Loucy (cell line): ENCODE data around the gene MOSMO.

Source experiments
- H2AFZ ChIP-seq: fragments of 200-600 bp; sonication (generic); 2 replicates; pipeline ENCODE4 v1.6.0; 2016; ENCODE audit warnings: antibody characterized with exemption, mild to moderate bottlenecking, low read length, moderate library complexity
- H3F3A ChIP-seq: fragments of 200-600 bp; 2 replicates; pipeline ENCODE4 v1.6.0; 2016; ENCODE audit warnings: antibody characterized with exemption, low read depth, mild to moderate bottlenecking
- H3K27me3 ChIP-seq: fragments of 200-600 bp; sonication (generic); 2 replicates; pipeline ENCODE4 v1.6.1; 2014; ENCODE audit warnings: low read length, mild to moderate bottlenecking; ENCODE audit not compliant: insufficient read depth, poor library complexity, severe bottlenecking
- H3K36me3 ChIP-seq: fragments of 200-600 bp; sonication (generic); 2 replicates; pipeline ENCODE4 v1.6.1; 2016; ENCODE audit warnings: low read length; ENCODE audit not compliant: insufficient read depth
- H3K4me1 ChIP-seq: fragments of 200-600 bp; sonication (generic); 2 replicates; pipeline ENCODE4 v1.5.1; 2014; ENCODE audit warnings: low read length, mild to moderate bottlenecking; ENCODE audit not compliant: insufficient read depth, poor library complexity, severe bottlenecking
- H3K4me2 ChIP-seq: fragments of 200-600 bp; sonication (generic); 2 replicates; pipeline ENCODE4 v1.6.0; 2014; ENCODE audit warnings: antibody characterized with exemption, low read length, low read depth, mild to moderate bottlenecking; ENCODE audit not compliant: poor library complexity, severe bottlenecking
- H3K4me3 ChIP-seq: fragments of 200-600 bp; sonication (generic); 2 replicates; pipeline ENCODE4 v1.5.1; 2014; ENCODE audit warnings: low read length, mild to moderate bottlenecking, mixed read lengths; ENCODE audit not compliant: poor library complexity, severe bottlenecking
- H3K79me2 ChIP-seq: fragments of 200-600 bp; sonication (generic); 2 replicates; pipeline ENCODE4 v1.6.1; 2014; ENCODE audit warnings: low read length; ENCODE audit not compliant: insufficient read depth
- H3K9ac ChIP-seq: fragments of 200-600 bp; sonication (generic); 2 replicates; pipeline ENCODE4 v1.6.0; 2014; ENCODE audit warnings: mild to moderate bottlenecking, low read depth, low read length, moderate library complexity; ENCODE audit not compliant: poor library complexity, severe bottlenecking
- H3K9me2 ChIP-seq: fragments of 200-600 bp; sonication (generic); replicated peaks from 2 replicates; pipeline ENCODE4 v1.6.1; 2016; ENCODE audit warnings: low read depth, low read length, mixed read lengths
- H3K9me3 ChIP-seq: fragments of 200-600 bp; sonication (generic); 2 replicates; pipeline ENCODE4 v1.6.1; 2014; ENCODE audit warnings: mild to moderate bottlenecking, antibody characterized with exemption, low read length, low read depth; ENCODE audit not compliant: insufficient read depth
- H4K20me1 ChIP-seq: fragments of 200-600 bp; sonication (generic); 2 replicates; pipeline ENCODE4 v1.6.0; 2014; ENCODE audit warnings: antibody characterized with exemption, low read length, mild to moderate bottlenecking; ENCODE audit not compliant: insufficient read depth, poor library complexity, severe bottlenecking
- EZH2phosphoT487 ChIP-seq: fragments of 200-600 bp; IDR thresholded peaks from 2 replicates; pipeline ENCODE4 v1.6.1; 2018; ENCODE audit warnings: antibody characterized with exemption, mild to moderate bottlenecking, moderate library complexity, borderline replicate concordance
- TF ChIP-seq, protein P1 (sequence below): fragments of 200-600 bp; sonication (generic); conservative IDR thresholded peaks from 2 replicates; pipeline ENCODE4 v1.5.1; 2014; ENCODE audit warnings: mild to moderate bottlenecking, antibody characterized with exemption, low read length

The MOSMO gene

GRCh38 chr16:21989133-21989532 is 18.8 kb upstream of the MOSMO start:
- Histone ChIP-seq H4K20me1 (no peaks in the 10 kb centered on the region), H3K79me2 (no peaks in the 10 kb centered on the region), H3K36me3 (peaks cover 9% of the 10 kb centered on the region; the same call in 1 of the 2 replicates), H3F3A (no peaks in the 10 kb centered on the region), H3K9ac (no peak overlapping the region), H3K9me3 (no peaks in the 10 kb centered on the region), H3K4me1 (no peaks in the 10 kb centered on the region), H3K9me2 (no peaks in the 10 kb centered on the region), H3K4me2 (no peak overlapping the region), H2AFZ (no peak overlapping the region), H3K4me3 (no peak overlapping the region), H3K27me3 (no peaks in the 10 kb centered on the region)
- TF ChIP-seq, protein P1, sequence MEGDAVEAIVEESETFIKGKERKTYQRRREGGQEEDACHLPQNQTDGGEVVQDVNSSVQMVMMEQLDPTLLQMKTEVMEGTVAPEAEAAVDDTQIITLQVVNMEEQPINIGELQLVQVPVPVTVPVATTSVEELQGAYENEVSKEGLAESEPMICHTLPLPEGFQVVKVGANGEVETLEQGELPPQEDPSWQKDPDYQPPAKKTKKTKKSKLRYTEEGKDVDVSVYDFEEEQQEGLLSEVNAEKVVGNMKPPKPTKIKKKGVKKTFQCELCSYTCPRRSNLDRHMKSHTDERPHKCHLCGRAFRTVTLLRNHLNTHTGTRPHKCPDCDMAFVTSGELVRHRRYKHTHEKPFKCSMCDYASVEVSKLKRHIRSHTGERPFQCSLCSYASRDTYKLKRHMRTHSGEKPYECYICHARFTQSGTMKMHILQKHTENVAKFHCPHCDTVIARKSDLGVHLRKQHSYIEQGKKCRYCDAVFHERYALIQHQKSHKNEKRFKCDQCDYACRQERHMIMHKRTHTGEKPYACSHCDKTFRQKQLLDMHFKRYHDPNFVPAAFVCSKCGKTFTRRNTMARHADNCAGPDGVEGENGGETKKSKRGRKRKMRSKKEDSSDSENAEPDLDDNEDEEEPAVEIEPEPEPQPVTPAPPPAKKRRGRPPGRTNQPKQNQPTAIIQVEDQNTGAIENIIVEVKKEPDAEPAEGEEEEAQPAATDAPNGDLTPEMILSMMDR = no peak
- TF ChIP-seq EZH2phosphoT487 = no peak

- H3K4me1 ChIP-seq = no peaks in the 10 kb centered on the region
- TF ChIP-seq, protein P1 = no peak
- TF ChIP-seq EZH2phosphoT487 = no peak
- H3K9me3 ChIP-seq = no peaks in the 10 kb centered on the region
- peaks cover 3% of the 10 kb centered on the region; the same call in 1 of the 2 replicates for H3K36me3 ChIP-seq
- H3F3A ChIP-seq = no peaks in the 10 kb centered on the region
- H4K20me1 ChIP-seq = no peaks in the 10 kb centered on the region
- H3K4me2 ChIP-seq = no peak overlapping the region
- no peak overlapping the region for H3K9ac ChIP-seq
- H3K4me3 ChIP-seq = no peak overlapping the region
- no peak overlapping the region for H2AFZ ChIP-seq
- no peaks in the 10 kb centered on the region for H3K79me2 ChIP-seq
- no peaks in the 10 kb centered on the region for H3K27me3 ChIP-seq
- no peaks in the 10 kb centered on the region for H3K9me2 ChIP-seq
Measured at GRCh38 chr16:21989751-21990150, 18.2 kb upstream of the MOSMO start.

- H3K9ac ChIP-seq = no peak overlapping the region
- H3K27me3 ChIP-seq = no peaks in the 10 kb centered on the region
- H4K20me1 ChIP-seq = no peaks in the 10 kb centered on the region
- H3K9me3 ChIP-seq = no peaks in the 10 kb centered on the region
- TF ChIP-seq EZH2phosphoT487 = no peak
- TF ChIP-seq, protein P1 = no peak
- no peaks in the 10 kb centered on the region for H3K9me2 ChIP-seq
- no peaks in the 10 kb centered on the region for H3K4me1 ChIP-seq
- H3K4me3 ChIP-seq = no peak overlapping the region
- no peaks in the 10 kb centered on the region for H3K79me2 ChIP-seq
- H3F3A ChIP-seq = no peaks in the 10 kb centered on the region
- no peak overlapping the region for H3K4me2 ChIP-seq
- no peak overlapping the region for H2AFZ ChIP-seq
- no peaks in the 10 kb centered on the region for H3K36me3 ChIP-seq
Measured at GRCh38 chr16:21990381-21990944, 17.4 kb upstream of the MOSMO start.
